ENCODE data around the gene TWF2. TPM values are rescaled to one million over a fixed set of nuclear protein-coding genes. Genes with fewer than 3 reads are reported as not detected.
A peak's percentile ranks its signal among the peaks of the same experiment; 100 is the strongest.

The TWF2 gene
- polyA plus RNA-seq, 3 donors: 141 to 199 (median 176) TPM

GRCh38 chr3:52247409-52248164, 8.6 kb upstream of the TWF2 start:
- Histone ChIP-seq H3K36me3 (replicated peaks in 1 of 2; ENCODE audit: control insufficient read depth in 1 of 2, insufficient read depth in 2 of 2, low read length in 2 of 2) (peaks cover 42 to 48% of the 10 kb centered on the region in 2 donors), H3K27me3 (ENCODE audit: control insufficient read depth in 2 of 2, insufficient read depth in 2 of 2, low read length in 2 of 2) (no peaks in the 10 kb centered on the region), H3K4me1 (ENCODE audit: control insufficient read depth in 1 of 2, insufficient read depth in 2 of 2, low read length in 2 of 2) (peaks cover 53 to 61% of the 10 kb centered on the region in 2 donors), H2AFZ (ENCODE audit: insufficient read depth, low read depth, low read length, poor library complexity, severe bottlenecking) (no peak overlapping the region), H3K4me3 (replicated peaks in 1 of 3; ENCODE audit: low read depth in 2 of 3, low read length in 3 of 3) (peak overlapping the region; percentile 48 to 74 (median 72)), H3K4me2 (replicated peaks; ENCODE audit: extremely low read depth, low read length, poor library complexity, severe bottlenecking) (peak overlapping the region; percentile 79), H3K9ac (ENCODE audit: insufficient read depth, low read length, poor library complexity, severe bottlenecking) (no peak overlapping the region), H3K9me3 (replicated peaks in 1 of 2; ENCODE audit: control insufficient read depth in 1 of 2, insufficient read depth in 1 of 2, low read length in 2 of 2) (no peaks in the 10 kb centered on the region), H4K20me1 (ENCODE audit: insufficient read depth, low read length) (peaks cover 42% of the 10 kb centered on the region), H3K79me2 (ENCODE audit: insufficient read depth, low read length) (peaks cover 71% of the 10 kb centered on the region), H3K27ac (ENCODE audit: low read depth in 1 of 2, low read length in 2 of 2) (peak overlapping the region; percentile 88 to 99)
- H3K4me3 Mint-ChIP-seq: peak overlapping the region; percentile 85 to 94
- no peak for TF ChIP-seq CTCF (IDR thresholded peaks at IDR 0.05)
- H3K27me3 Mint-ChIP-seq (ENCODE audit: low read depth in 3 of 3): no peaks in the 10 kb centered on the region
- 87% methylated on average over 7 of the region's 7 CpGs for WGBS (ENCODE audit: insufficient coverage)
- peaks cover 58% of the 10 kb centered on the region for H3K4me1 Mint-ChIP-seq
- peak in 1 of 3 donors; percentile 39 for DNase-seq
- peaks cover 0 to 5% (median 0%) of the 10 kb centered on the region in 7 donors for H3K9me3 Mint-ChIP-seq
- peaks cover 47 to 61% of the 10 kb centered on the region in 2 donors for H3K36me3 Mint-ChIP-seq
- intact Hi-C loops (cut with micrococcal nuclease): no loop called here
- H3K27ac Mint-ChIP-seq: peak overlapping the region; percentile 91 to 100 (median 95)

GRCh38 chr3:52246728-52247408, 7.9 kb upstream of the TWF2 start:
- intact Hi-C loops (cut with micrococcal nuclease): no loop called here
- peaks cover 56% of the 10 kb centered on the region for H3K4me1 Mint-ChIP-seq
- H3K36me3 Mint-ChIP-seq: peaks cover 41 to 54% of the 10 kb centered on the region in 2 donors
- Histone ChIP-seq H3K79me2 (ENCODE audit: insufficient read depth, low read length) (peaks cover 68% of the 10 kb centered on the region), H3K9ac (ENCODE audit: insufficient read depth, low read length, poor library complexity, severe bottlenecking) (peak overlapping the region; percentile 84), H3K4me2 (replicated peaks; ENCODE audit: extremely low read depth, low read length, poor library complexity, severe bottlenecking) (peak overlapping the region; percentile 79), H3K9me3 (replicated peaks in 1 of 2; ENCODE audit: control insufficient read depth in 1 of 2, insufficient read depth in 1 of 2, low read length in 2 of 2) (no peaks in the 10 kb centered on the region), H4K20me1 (ENCODE audit: insufficient read depth, low read length) (peaks cover 36% of the 10 kb centered on the region), H3K4me1 (ENCODE audit: control insufficient read depth in 1 of 2, insufficient read depth in 2 of 2, low read length in 2 of 2) (peaks cover 51 to 58% of the 10 kb centered on the region in 2 donors), H3K27me3 (ENCODE audit: control insufficient read depth in 2 of 2, insufficient read depth in 2 of 2, low read length in 2 of 2) (no peaks in the 10 kb centered on the region), H2AFZ (ENCODE audit: insufficient read depth, low read depth, low read length, poor library complexity, severe bottlenecking) (peak overlapping the region; percentile 19), H3K4me3 (replicated peaks in 1 of 3; ENCODE audit: low read depth in 2 of 3, low read length in 3 of 3) (peak overlapping the region; percentile 48 to 74 (median 72)), H3K27ac (ENCODE audit: low read depth in 1 of 2, low read length in 2 of 2) (peak overlapping the region; percentile 88 to 99), H3K36me3 (replicated peaks in 1 of 2; ENCODE audit: control insufficient read depth in 1 of 2, insufficient read depth in 2 of 2, low read length in 2 of 2) (peaks cover 38 to 41% of the 10 kb centered on the region in 2 donors)
- no peak for TF ChIP-seq CTCF (IDR thresholded peaks at IDR 0.05)
- DNase-seq: peak; percentile 73 to 83 (median 82)
- H3K27me3 Mint-ChIP-seq (ENCODE audit: low read depth in 3 of 3): no peaks in the 10 kb centered on the region
- H3K9me3 Mint-ChIP-seq: peaks cover 0 to 5% (median 0%) of the 10 kb centered on the region in 7 donors
- 41% methylated on average over 13 of the region's 14 CpGs for WGBS (ENCODE audit: insufficient coverage)
- H3K27ac Mint-ChIP-seq: peak overlapping the region; percentile 91 to 100 (median 95)
- H3K4me3 Mint-ChIP-seq: peak overlapping the region; percentile 85 to 94

Data from CD14-positive monocyte (primary cell).